Ishikawa (cell line): Measurements from ENCODE around the gene PACSIN3.

Source experiments
- CEBPB ChIP-seq: IDR thresholded peaks from 2 replicates; pipeline ENCODE4 v1.6.1; 2012
- CREB1 ChIP-seq: IDR thresholded peaks from 2 replicates; pipeline ENCODE4 v1.6.1; 2012; ENCODE audit warnings: low read depth
- EGR1 ChIP-seq: IDR thresholded peaks from 2 replicates; pipeline ENCODE4 v1.6.1; 2012
- EP300 ChIP-seq: IDR thresholded peaks from 2 replicates; pipeline ENCODE4 v1.6.1; 2012; ENCODE audit warnings: borderline replicate concordance
- FOXM1 ChIP-seq: IDR thresholded peaks from 2 replicates; pipeline ENCODE4 v1.6.1; 2012; ENCODE audit warnings: low read depth, borderline replicate concordance
- MAX ChIP-seq: IDR thresholded peaks from 2 replicates; pipeline ENCODE4 v1.6.1; 2012
- NFIC ChIP-seq: IDR thresholded peaks from 2 replicates; pipeline ENCODE4 v1.6.1; 2012
- RAD21 ChIP-seq: IDR thresholded peaks from 2 replicates; pipeline ENCODE4 v1.6.1; 2012; ENCODE audit warnings: low read depth
- TAF1 ChIP-seq: IDR thresholded peaks from 2 replicates; pipeline ENCODE4 v1.6.1; 2012; ENCODE audit warnings: low read depth, mild to moderate bottlenecking
- TCF12 ChIP-seq: IDR thresholded peaks from 2 replicates; pipeline ENCODE4 v1.6.1; 2012; ENCODE audit warnings: low read depth
- TEAD4 ChIP-seq: IDR thresholded peaks from 2 replicates; pipeline ENCODE4 v1.6.1; 2012
- USF1 ChIP-seq: IDR thresholded peaks from 2 replicates; pipeline ENCODE4 v1.6.1; 2012
- YY1 ChIP-seq: IDR thresholded peaks from 2 replicates; pipeline ENCODE4 v1.6.1; 2012; ENCODE audit warnings: low read depth
- ZBTB7A ChIP-seq: IDR thresholded peaks from 2 replicates; pipeline ENCODE4 v1.6.1; 2012; ENCODE audit warnings: low read depth
- TF ChIP-seq, protein P1 (sequence below): IDR thresholded peaks from 2 replicates; pipeline ENCODE4 v1.6.1; 2012; ENCODE audit warnings: low read depth, mild to moderate bottlenecking

Gene PACSIN3

DNA sequence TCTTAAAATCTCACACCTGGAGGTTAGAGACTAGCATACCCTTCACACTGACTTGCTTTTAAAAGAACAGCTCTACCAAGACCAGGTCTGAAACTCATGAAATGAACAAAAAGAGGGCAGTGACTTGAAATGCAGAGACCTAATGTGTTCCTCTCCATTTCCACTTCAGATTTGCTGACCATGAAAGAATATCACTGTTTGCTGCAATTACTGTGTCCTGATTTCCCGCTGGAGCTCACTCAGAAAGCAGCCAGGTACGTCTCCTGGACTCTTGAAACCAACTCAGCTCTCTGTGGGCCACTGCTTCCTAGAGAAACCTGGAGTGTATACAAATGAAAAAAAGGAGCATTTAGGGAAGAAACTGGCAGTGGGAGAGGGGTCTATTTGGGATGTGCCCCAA is 48.8 kb downstream of the PACSIN3 start:
- TF ChIP-seq MAX = no peak
- no peak for TF ChIP-seq USF1
- TF ChIP-seq RAD21 = no peak
- TF ChIP-seq CREB1 = no peak
- no peak for TF ChIP-seq EP300
- TF ChIP-seq FOXM1 = no peak
- TF ChIP-seq, protein P1, sequence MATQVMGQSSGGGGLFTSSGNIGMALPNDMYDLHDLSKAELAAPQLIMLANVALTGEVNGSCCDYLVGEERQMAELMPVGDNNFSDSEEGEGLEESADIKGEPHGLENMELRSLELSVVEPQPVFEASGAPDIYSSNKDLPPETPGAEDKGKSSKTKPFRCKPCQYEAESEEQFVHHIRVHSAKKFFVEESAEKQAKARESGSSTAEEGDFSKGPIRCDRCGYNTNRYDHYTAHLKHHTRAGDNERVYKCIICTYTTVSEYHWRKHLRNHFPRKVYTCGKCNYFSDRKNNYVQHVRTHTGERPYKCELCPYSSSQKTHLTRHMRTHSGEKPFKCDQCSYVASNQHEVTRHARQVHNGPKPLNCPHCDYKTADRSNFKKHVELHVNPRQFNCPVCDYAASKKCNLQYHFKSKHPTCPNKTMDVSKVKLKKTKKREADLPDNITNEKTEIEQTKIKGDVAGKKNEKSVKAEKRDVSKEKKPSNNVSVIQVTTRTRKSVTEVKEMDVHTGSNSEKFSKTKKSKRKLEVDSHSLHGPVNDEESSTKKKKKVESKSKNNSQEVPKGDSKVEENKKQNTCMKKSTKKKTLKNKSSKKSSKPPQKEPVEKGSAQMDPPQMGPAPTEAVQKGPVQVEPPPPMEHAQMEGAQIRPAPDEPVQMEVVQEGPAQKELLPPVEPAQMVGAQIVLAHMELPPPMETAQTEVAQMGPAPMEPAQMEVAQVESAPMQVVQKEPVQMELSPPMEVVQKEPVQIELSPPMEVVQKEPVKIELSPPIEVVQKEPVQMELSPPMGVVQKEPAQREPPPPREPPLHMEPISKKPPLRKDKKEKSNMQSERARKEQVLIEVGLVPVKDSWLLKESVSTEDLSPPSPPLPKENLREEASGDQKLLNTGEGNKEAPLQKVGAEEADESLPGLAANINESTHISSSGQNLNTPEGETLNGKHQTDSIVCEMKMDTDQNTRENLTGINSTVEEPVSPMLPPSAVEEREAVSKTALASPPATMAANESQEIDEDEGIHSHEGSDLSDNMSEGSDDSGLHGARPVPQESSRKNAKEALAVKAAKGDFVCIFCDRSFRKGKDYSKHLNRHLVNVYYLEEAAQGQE = no peak
- no peak for TF ChIP-seq ZBTB7A
- no peak for TF ChIP-seq CEBPB
- no peak for TF ChIP-seq TEAD4
- TF ChIP-seq NFIC = no peak
- no peak for TF ChIP-seq TCF12
- TF ChIP-seq TAF1 = no peak
- no peak for TF ChIP-seq YY1
- TF ChIP-seq EGR1 = no peak

GRCh38 chr11:47136921-47137320 is 49.3 kb downstream of the PACSIN3 start:
- TF ChIP-seq MAX (no peak), TEAD4 (no peak), USF1 (no peak), TCF12 (no peak), TAF1 (no peak), CEBPB (no peak), CREB1 (no peak), RAD21 (no peak), FOXM1 (no peak)
- TF ChIP-seq, protein P1 = no peak

DNA sequence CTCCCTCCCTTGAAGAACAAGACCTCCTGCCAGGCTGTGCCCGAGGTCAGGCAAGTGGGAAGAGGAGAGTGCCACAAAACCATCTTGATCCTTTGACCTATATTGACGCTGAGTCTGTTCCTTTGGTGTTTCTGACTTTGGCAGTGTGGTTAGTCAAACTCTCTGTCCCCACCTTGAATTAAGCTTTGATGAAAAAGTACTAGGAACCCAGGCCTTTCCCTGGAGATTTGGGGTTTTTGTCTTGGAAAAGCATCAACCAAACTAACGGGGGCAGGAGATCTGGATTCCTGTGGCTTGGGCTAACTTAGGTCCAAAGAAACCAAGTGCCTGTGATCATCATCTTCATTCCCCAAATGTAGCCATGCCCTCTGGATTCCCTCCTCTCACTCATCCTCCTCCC is 49.9 kb downstream of the PACSIN3 start:
- TF ChIP-seq, protein P1 = no peak
- TF ChIP-seq RAD21 (no peak), TAF1 (no peak), TEAD4 (no peak), USF1 (no peak), YY1 (no peak)

DNA sequence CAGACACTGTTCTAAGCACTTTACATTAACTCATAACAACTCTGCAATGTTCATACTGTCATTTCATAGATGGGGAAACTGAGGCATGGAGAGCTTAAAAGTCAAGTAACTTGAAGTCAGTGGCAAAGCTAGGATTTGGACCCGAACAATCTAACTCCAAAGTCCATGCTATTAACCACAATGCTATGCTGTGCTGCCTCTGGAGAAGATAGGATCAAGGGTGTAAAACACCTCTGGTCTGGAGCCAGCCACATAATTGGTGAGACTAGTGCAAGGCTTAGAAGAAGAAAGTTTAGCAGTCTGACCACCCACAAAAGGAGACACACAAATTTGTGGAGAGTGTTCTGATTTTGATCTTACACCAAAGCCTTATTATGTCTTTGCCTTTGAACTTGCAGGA is 53.3 kb downstream of the PACSIN3 start:
- TF ChIP-seq TAF1 = no peak

DNA sequence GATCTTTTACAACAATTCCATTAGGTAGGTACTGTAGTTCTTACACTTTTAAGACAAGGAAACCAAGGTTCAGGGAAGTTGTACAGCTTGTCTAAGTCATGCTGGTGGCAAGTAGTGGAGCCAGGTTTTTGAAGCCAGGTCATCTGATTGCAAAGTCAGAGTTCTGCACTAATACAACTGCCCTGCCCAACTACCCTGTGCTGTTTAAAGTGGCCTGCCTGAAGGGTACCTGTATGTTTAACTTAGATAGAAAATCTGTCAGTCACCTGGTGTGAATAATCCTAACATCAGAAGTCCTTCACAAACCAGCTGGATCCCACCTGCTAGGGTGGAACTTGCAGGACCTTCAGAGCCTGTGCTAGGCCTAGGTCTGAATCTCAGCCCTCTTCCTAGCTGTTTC is 53.7 kb downstream of the PACSIN3 start:
- TF ChIP-seq MAX = no peak
- TF ChIP-seq EP300 = no peak
- TF ChIP-seq TAF1 = no peak
- TF ChIP-seq USF1 = no peak
- TF ChIP-seq CREB1 = no peak
- no peak for TF ChIP-seq TEAD4
- no peak for TF ChIP-seq TCF12
- no peak for TF ChIP-seq EGR1
- TF ChIP-seq NFIC = no peak
- TF ChIP-seq CEBPB = no peak
- no peak for TF ChIP-seq ZBTB7A
